ENCODE measurements around the gene UPP2.

The UPP2 gene

GRCh38 chr2:158142568-158143332 is 41.1 kb downstream of the UPP2 start:
- DNase-seq: no peak

- no peak for DNase-seq
Observed at GRCh38 chr2:158143703-158144360, 42.2 kb downstream of the UPP2 start.

GRCh38 chr2:158144914-158145625 is 43.4 kb downstream of the UPP2 start:
- DNase-seq: no peak

- no peak for DNase-seq
Observed at GRCh38 chr2:158153270-158154015, 51.8 kb downstream of the UPP2 start.

GRCh38 chr2:158154596-158154995 is 52.9 kb downstream of the UPP2 start:
- no peak for DNase-seq

GRCh38 chr2:158172719-158173118 is 71.0 kb downstream of the UPP2 start:
- DNase-seq: no peak

- DNase-seq: no peak
Observed at GRCh38 chr2:158174495-158174894, 72.8 kb downstream of the UPP2 start.

GRCh38 chr2:158174956-158175355 is 73.3 kb downstream of the UPP2 start:
- no peak for DNase-seq

- DNase-seq: peak; percentile 12
Observed at GRCh38 chr2:158178646-158179045, 77.0 kb downstream of the UPP2 start.

- DNase-seq: no peak
Observed at GRCh38 chr2:158179660-158180059, 78.0 kb downstream of the UPP2 start.

- DNase-seq: no peak
Observed at GRCh38 chr2:158181171-158181570, 79.5 kb downstream of the UPP2 start.

- no peak for DNase-seq
Observed at GRCh38 chr2:158182676-158183295, 81.1 kb downstream of the UPP2 start.

- DNase-seq: no peak
Observed at GRCh38 chr2:158184001-158184400, 82.3 kb downstream of the UPP2 start.

- no peak for DNase-seq
Observed at GRCh38 chr2:158184556-158185343, 83.1 kb downstream of the UPP2 start.

All from DMS79 (cell line).